GM15510 (cell line): ENCODE measurements around the gene HBS1L.

Source experiments
- POLR2A ChIP-seq: IDR thresholded peaks from 3 replicates; pipeline ENCODE4 v1.6.1; 2011; ENCODE audit warnings: borderline replicate concordance; ENCODE audit not compliant: insufficient read length; ENCODE audit errors: extremely low read depth

The HBS1L gene

DNA sequence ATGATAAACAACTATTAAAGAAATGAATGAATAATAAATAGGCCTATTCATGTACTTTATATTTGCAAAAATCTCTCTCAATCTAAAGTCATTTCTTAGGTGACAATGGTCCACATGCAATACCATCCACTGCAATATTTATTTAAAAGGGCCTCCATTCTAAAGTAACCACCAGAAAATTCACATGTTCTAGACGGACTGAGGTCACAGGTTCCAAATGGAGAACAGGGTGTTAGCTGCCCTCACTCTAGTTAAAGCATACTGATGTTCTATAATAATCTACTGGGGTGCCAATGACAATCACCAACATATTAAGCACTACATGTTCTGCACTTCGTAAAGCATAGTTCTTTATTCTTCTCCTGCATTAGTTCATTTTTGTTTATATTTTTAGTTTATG lies 1.2 kb downstream of the HBS1L start:
- TF ChIP-seq POLR2A: no peak

DNA sequence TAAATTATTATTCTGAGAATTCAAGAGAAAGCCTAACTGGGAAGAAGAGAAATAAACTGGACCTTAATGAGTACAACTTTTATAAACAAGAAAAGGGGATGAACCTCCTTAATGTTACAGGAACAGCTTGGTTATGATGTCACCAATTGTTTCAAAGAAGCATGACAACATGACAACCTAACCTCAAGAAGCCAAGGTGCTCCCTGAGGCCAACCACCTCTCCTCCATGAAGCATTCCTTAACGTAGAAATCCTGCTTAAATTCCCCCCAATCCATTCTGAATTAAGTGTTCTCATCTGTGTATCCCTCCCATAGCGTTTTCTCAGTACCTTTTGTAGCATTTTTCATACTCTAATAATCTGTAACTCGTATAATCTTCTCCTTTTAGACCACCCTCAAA lies 1.7 kb downstream of the HBS1L start:
- TF ChIP-seq POLR2A: no peak

DNA sequence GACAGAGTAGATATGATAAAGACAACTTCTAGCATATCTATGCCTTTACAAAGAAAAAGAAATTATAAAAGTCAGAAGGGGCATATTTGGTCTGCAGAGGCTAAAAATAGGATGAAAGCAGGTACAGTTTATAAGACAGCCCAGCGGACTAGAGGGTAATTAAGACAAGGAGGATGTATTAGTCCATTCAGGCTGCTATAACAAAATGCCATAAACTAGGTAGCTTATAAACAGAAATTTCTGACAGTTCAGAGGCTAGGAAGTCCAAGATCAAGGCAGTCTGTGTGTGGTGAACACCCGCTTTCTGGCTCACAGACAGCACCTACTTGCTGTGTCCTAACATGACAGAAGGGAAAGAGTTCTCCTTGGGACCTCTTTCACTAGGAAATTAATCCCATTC lies 5.7 kb downstream of the HBS1L start:
- TF ChIP-seq POLR2A: no peak

DNA sequence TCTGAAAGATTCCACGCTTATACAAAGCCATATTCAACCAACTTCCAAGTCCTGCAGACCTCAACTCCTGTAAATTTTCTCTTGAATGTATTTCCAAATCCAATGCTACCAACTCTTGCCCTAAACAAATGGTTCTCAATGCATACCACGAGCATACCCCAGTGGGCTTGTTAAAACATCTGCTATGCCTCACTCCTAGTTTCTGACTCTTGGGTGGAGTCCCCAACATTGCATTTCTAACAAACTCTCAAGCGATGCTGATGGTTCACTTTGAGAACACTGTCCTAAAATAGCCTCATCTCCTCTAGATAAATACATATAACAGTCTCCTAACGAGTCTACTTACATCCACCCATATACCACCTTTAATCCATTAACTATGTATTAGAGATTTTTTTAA lies 7.3 kb downstream of the HBS1L start:
- no peak for TF ChIP-seq POLR2A

- no peak for TF ChIP-seq POLR2A
Measured at GRCh38 chr6:135046912-135047311, 7.7 kb downstream of the HBS1L start.

GRCh38 chr6:135044639-135045038 lies 10.0 kb downstream of the HBS1L start:
- TF ChIP-seq POLR2A: no peak

GRCh38 chr6:135043846-135044245 lies 10.8 kb downstream of the HBS1L start:
- TF ChIP-seq POLR2A: no peak

DNA sequence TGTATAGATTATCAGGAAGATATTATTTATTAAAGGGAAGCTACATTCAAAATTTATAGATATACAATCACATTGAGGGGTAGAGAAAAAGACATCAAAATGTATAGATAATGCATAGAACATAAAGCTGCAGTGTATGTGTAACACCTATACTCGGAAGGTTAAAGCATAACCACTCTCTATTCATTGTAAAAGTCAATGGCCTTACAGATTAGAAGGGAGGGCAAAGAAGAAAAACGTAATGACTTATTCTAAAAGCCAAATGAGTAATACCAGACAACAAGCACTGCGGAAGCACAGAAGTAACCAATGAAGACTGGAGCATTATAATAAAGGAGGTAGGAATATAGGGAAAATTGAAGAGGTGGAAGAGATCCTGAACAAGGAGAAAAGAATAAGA lies 11.3 kb downstream of the HBS1L start:
- TF ChIP-seq POLR2A: no peak

- TF ChIP-seq POLR2A: no peak
Measured at GRCh38 chr6:135038335-135038734, 16.3 kb downstream of the HBS1L start.

- no peak for TF ChIP-seq POLR2A
Measured at GRCh38 chr6:135037541-135037940, 17.1 kb downstream of the HBS1L start.

GRCh38 chr6:135036731-135037420 lies 17.7 kb downstream of the HBS1L start:
- no peak for TF ChIP-seq POLR2A

GRCh38 chr6:135033238-135033637 lies 21.4 kb downstream of the HBS1L start:
- no peak for TF ChIP-seq POLR2A

DNA sequence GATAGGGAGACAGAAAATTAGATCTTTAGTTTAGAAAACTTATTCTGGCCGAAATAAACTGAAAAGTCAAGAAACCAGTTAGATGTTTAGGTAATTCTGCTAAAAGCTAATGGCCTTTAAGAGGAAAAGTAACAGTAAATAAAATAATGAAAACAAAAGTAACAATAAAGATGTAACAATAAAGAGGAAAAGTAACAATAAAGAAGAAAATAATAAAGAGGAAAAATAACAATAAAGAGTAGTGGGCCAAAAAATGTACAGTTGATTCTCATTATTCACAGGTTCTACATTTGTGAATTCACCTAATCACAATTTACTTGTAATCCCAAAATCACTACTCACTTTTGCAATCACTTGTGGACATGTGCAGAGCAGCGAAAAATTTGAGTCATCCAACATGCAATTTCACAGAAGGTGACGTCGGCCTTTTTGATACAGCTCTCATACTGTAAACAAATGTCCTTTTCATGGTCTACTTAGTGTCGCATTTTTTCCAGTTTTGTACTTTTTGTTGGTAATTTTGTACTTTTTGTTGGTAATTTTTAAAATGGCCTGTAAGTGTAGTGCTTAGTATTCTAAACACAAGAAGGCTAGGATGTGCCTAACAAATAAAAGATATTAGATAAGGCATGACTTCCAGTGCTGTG lies 24.0 kb downstream of the HBS1L start:
- no peak for TF ChIP-seq POLR2A

DNA sequence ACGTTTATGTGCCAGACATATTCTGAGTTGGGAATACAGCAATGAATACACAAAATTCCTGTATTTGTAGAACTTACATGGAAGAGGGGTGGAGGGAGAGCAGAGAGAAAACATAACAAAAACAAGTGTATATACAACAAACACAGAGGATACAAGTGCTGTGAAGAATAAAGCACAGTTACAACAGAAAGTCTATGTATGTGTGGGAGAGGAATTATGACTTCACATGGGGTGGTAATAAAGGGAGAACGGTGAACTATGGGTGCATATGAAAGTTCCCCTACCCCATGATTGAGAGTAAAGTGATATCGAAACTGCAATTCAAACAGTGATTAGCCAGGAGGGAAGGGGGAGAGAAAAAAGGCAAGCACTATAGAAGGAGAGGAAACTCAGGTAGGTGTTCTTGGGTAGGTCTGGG lies 24.6 kb downstream of the HBS1L start:
- no peak for TF ChIP-seq POLR2A

- TF ChIP-seq POLR2A: no peak
Measured at GRCh38 chr6:135025775-135026174, 28.8 kb downstream of the HBS1L start.

GRCh38 chr6:135025175-135025574 lies 29.4 kb downstream of the HBS1L start:
- TF ChIP-seq POLR2A: no peak

DNA sequence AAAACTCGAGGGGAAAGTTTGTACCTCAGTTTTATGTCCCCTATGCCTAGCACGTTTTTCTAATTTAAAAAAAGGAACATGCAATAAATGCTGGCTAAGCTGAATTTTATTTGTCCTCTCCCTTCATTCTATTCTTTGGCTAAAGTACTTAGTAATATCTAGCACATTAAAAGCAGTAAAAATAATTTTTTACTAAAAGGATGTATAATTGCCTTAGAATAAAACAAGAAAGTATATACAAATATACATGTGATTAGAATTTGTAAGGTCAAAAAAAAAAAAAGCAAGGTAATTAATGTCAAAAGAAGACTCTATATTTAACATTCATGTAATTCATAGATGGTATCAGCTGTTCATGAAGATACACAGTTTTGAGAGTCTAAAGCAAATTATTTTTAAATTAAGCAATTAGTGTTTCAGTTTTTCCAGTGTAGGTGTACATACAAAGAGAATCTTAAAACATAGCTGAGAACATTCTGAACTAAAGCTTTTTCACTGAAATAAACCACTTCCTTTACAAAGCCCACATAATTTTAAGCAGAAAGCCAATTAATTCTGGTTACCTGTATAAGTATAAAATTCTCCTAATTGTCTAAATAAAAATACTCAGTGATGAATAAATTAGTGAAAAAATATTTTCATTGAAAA lies 32.4 kb downstream of the HBS1L start:
- no peak for TF ChIP-seq POLR2A
